Activated naive CD4-positive, alpha-beta T cell treated with anti-CD3 and anti-CD28 coated beads, Interleukin-2, amount 50 U/mL, for 16 hours (primary cell): ENCODE results near the gene LCP1.

Experiments
- DNase-seq: peaks from one replicate; pipeline ENCODE4 v3.0.0-alpha.2; 2020

Gene LCP1

GRCh38 chr13:46154136-46154801, 27.7 kb downstream of the LCP1 start:
- no peak for DNase-seq

- DNase-seq: no peak
Observed at GRCh38 chr13:46152627-46153328, 29.2 kb downstream of the LCP1 start.

GRCh38 chr13:46150134-46150693, 31.8 kb downstream of the LCP1 start:
- DNase-seq: no peak

- DNase-seq: peak; percentile 53
Observed at GRCh38 chr13:46149272-46150133, 32.5 kb downstream of the LCP1 start.

- no peak for DNase-seq
Observed at GRCh38 chr13:46146898-46147297, 35.1 kb downstream of the LCP1 start.

GRCh38 chr13:46145950-46146349, 36.0 kb downstream of the LCP1 start:
- no peak for DNase-seq

- DNase-seq: no peak
Observed at GRCh38 chr13:46145135-46145534, 36.8 kb downstream of the LCP1 start.

GRCh38 chr13:46143184-46143701, 38.7 kb downstream of the LCP1 start:
- no peak for DNase-seq

GRCh38 chr13:46142776-46143175, 39.2 kb downstream of the LCP1 start:
- DNase-seq: no peak

- no peak for DNase-seq
Observed at GRCh38 chr13:46140044-46140443, 41.9 kb downstream of the LCP1 start.

GRCh38 chr13:46137627-46138317, 44.2 kb downstream of the LCP1 start:
- DNase-seq: no peak

- no peak for DNase-seq
Observed at GRCh38 chr13:46136688-46137087, 45.3 kb downstream of the LCP1 start.

GRCh38 chr13:46134961-46135522, 46.9 kb downstream of the LCP1 start:
- no peak for DNase-seq

GRCh38 chr13:46134494-46134893, 47.5 kb downstream of the LCP1 start:
- DNase-seq: no peak

- no peak for DNase-seq
Observed at GRCh38 chr13:46132109-46132508, 49.9 kb downstream of the LCP1 start.

- DNase-seq: no peak
Observed at GRCh38 chr13:46131705-46132104, 50.3 kb downstream of the LCP1 start.

- DNase-seq: no peak
Observed at GRCh38 chr13:46129955-46130618, 51.9 kb downstream of the LCP1 start.

GRCh38 chr13:46129124-46129523, 52.9 kb downstream of the LCP1 start:
- DNase-seq: no peak

- no peak for DNase-seq
Observed at GRCh38 chr13:46127358-46128023, 54.5 kb downstream of the LCP1 start.

GRCh38 chr13:46126552-46127357, 55.2 kb downstream of the LCP1 start:
- DNase-seq: peak; percentile 69
